SJSA1 (cell line): ENCODE data around the gene CLIP4. TPM values are rescaled to one million over a fixed set of nuclear protein-coding genes. Genes with fewer than 3 reads are reported as not detected.

Experiments
- DNase-seq, 2 experiments: peaks; one replicate each; pipeline ENCODE4 v3.0.0-alpha.2; 2015 to 2020; ENCODE audit warnings: low spot score in 2 of 2, low read depth in 1 of 2
- H3K27ac ChIP-seq: fragments of 250-450 bp; sonication (Bioruptor Pico); 2 replicates; pipeline ENCODE4 v1.5.1; 2020; ENCODE audit warnings: mild to moderate bottlenecking, moderate library complexity
- H3K27me3 ChIP-seq: fragments of 250-450 bp; sonication (Bioruptor Pico); replicated peaks from 2 replicates; pipeline ENCODE4 v1.5.1; 2020; ENCODE audit warnings: mild to moderate bottlenecking, moderate library complexity
- H3K36me3 ChIP-seq: fragments of 250-450 bp; sonication (Bioruptor Pico); 2 replicates; pipeline ENCODE4 v1.5.1; 2020; ENCODE audit warnings: mild to moderate bottlenecking
- H3K4me1 ChIP-seq: fragments of 250-450 bp; sonication (Bioruptor Pico); replicated peaks from 2 replicates; pipeline ENCODE4 v1.6.1; 2021; ENCODE audit warnings: mild to moderate bottlenecking
- H3K4me3 ChIP-seq: fragments of 250-450 bp; sonication (Bioruptor Pico); 2 replicates; pipeline ENCODE4 v1.5.1; 2020; ENCODE audit warnings: mild to moderate bottlenecking
- H3K9me3 ChIP-seq: fragments of 250-450 bp; sonication (Bioruptor Pico); replicated peaks from 2 replicates; pipeline ENCODE4 v1.5.1; 2020; ENCODE audit warnings: mild to moderate bottlenecking
- total RNA-seq: library from RNA; depleted of rRNA; stranded (reverse); fragments of >200 nt; shearing (Covaris generic); gene quantifications from 2 replicates; pipeline ENCODE4 v1.2.3, GENCODE V29; 2014

CLIP4 gene
- total RNA-seq, 1 experiment from 2014 or later, result 34.2 TPM

- H3K9me3 ChIP-seq, result no peaks in the 10 kb centered on the region
- no peaks in the 10 kb centered on the region for H3K27me3 ChIP-seq
- no peak overlapping the region for H3K27ac ChIP-seq
- H3K36me3 ChIP-seq, result no peaks in the 10 kb centered on the region
- DNase-seq, result no peak
- peaks cover 38% of the 10 kb centered on the region for H3K4me1 ChIP-seq
- no peak overlapping the region for H3K4me3 ChIP-seq
These were observed 6.0 kb upstream of the CLIP4 start for GRCh38 chr2:29109246-29109645.

GRCh38 chr2:29110916-29111535 lies 4.2 kb upstream of the CLIP4 start:
- Histone ChIP-seq H3K9me3 (no peaks in the 10 kb centered on the region), H3K36me3 (no peaks in the 10 kb centered on the region), H3K27ac (no peak overlapping the region), H3K4me3 (no peak overlapping the region), H3K27me3 (no peaks in the 10 kb centered on the region), H3K4me1 (peaks cover 48% of the 10 kb centered on the region)
- no peak for DNase-seq

DNA sequence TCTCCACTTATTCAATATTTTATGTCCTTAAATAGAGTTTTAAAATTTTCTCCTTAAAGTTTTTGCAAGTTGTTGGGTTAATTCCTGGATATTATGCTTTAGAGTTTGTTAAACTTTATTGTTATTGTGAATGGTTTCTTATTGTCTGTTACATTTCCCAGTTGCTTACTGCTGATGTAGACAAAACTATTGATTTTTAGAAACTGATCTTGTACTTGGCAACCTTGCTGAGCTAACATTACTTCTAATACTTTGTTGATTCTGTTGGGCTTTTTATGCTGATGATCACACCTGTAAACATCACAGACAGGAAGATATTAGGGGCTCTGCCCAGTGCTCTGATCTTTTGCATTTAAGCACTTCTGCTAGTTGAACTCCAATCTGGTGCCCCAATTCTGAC lies 2.8 kb upstream of the CLIP4 start:
- Histone ChIP-seq H3K9me3 (no peaks in the 10 kb centered on the region), H3K4me3 (no peak overlapping the region), H3K27me3 (no peaks in the 10 kb centered on the region), H3K4me1 (peaks cover 48% of the 10 kb centered on the region), H3K27ac (no peak overlapping the region), H3K36me3 (no peaks in the 10 kb centered on the region)
- DNase-seq, result no peak

DNA sequence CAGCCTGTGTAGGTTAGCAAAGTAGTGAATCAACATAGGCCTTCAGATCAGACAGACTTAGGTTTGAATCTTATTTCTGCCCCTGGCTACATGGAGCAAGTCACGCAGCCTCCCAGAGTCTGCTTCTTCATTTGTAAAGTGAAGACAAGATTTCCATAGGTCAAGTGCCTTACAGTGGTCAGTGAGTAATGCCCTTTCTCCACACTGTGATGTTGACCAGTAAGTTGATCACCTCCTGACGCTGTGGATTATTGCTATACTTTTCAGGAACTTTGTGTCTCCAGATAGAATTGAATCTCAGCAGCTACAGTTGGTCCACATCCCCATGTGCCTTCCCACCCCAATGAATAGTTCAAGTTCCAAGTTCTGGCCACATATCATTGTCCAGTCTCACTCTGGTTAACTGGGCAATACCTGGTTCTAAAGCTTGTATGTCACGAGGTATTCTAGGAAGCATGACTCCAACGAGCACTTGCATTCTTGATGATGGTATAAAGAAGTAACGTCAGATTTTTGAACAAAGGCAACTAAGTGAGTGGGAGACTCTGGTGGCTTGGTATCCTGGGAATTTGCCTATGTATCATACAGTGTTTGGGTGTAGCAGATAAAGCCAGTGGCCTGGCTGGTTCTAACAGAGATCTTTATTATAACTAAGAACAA lies 2.1 kb upstream of the CLIP4 start:
- peak in 1 of 2 experiments; percentile 30 for DNase-seq
- peak overlapping the region; percentile 64 for H3K27ac ChIP-seq

DNA sequence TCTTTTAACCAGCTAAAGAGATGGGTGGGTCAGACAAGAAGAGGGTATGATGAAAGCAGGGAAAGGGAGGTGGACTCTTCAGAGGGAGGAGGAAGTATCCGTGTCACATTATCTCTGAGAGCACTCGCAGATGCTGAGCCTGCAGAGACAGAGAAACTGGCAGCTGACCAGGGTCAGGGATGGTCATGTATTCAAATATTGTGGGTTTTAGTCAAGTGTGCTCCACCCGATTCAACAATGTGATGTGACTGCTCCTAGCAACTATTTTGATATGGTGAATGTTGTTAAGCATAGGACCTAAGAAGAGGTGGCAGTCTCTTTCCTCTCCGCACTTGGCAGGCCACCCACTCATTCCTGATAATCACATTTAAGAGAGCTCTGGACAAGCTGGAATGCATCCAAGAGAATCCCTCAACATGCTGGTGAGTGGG lies 1.3 kb upstream of the CLIP4 start:
- Histone ChIP-seq H3K36me3 (no peaks in the 10 kb centered on the region), H3K27me3 (no peaks in the 10 kb centered on the region), H3K9me3 (no peaks in the 10 kb centered on the region), H3K4me1 (peaks cover 50% of the 10 kb centered on the region), H3K27ac (peak overlapping the region; percentile 92), H3K4me3 (no peak overlapping the region)
- DNase-seq, result peak; percentile 67 to 73

More for the DNA sequence above, 2.1 kb upstream of the CLIP4 start:
- no peaks in the 10 kb centered on the region for H3K9me3 ChIP-seq
- no peak overlapping the region for H3K4me3 ChIP-seq
- H3K4me1 ChIP-seq, result peaks cover 48% of the 10 kb centered on the region
- H3K36me3 ChIP-seq, result no peaks in the 10 kb centered on the region
- no peaks in the 10 kb centered on the region for H3K27me3 ChIP-seq

GRCh38 chr2:29114586-29114945 lies 649 bp upstream of the CLIP4 start:
- no peaks in the 10 kb centered on the region for H3K9me3 ChIP-seq
- DNase-seq, result peak in 1 of 2 experiments; percentile 32
- peak overlapping the region; percentile 64 for H3K4me3 ChIP-seq
- H3K27me3 ChIP-seq, result no peaks in the 10 kb centered on the region
- H3K27ac ChIP-seq, result peak overlapping the region; percentile 92
- peaks cover 57% of the 10 kb centered on the region for H3K4me1 ChIP-seq
- no peaks in the 10 kb centered on the region for H3K36me3 ChIP-seq

- Histone ChIP-seq H3K9me3 (no peaks in the 10 kb centered on the region), H3K4me1 (peaks cover 57% of the 10 kb centered on the region), H3K4me3 (peak overlapping the region; percentile 64), H3K27me3 (no peaks in the 10 kb centered on the region), H3K36me3 (no peaks in the 10 kb centered on the region), H3K27ac (peak overlapping the region; percentile 92)
- peak; percentile 70 to 79 for DNase-seq
These were observed 874 bp downstream of the CLIP4 start for GRCh38 chr2:29115797-29116781.

GRCh38 chr2:29117636-29118303 lies 2.6 kb downstream of the CLIP4 start:
- DNase-seq, result peak in 1 of 2 experiments; percentile 77
- H3K27ac ChIP-seq, result peak overlapping the region; percentile 92

DNA sequence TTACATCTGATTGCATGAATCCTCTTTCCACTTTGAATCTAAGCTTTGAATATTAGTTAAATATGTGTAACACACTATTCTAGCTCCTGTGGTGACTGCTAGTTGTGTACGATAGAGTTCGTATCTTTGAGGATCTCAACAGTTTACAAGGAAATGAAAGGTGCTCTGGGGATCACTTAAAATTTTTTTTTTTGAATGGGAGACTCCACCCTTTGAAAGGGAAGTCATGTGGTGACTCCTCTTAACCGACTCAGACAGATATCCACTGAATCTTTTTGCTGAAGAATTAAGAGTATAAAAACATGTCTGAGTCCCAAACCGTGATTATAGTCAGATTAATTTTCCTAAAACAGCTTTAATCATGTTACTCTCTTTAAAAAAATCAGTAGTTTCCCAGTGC lies 4.0 kb downstream of the CLIP4 start:
- no peaks in the 10 kb centered on the region for H3K27me3 ChIP-seq
- H3K4me3 ChIP-seq, result no peak overlapping the region
- peaks cover 53% of the 10 kb centered on the region for H3K4me1 ChIP-seq
- H3K27ac ChIP-seq, result peak overlapping the region; percentile 92
- peaks cover 15% of the 10 kb centered on the region for H3K36me3 ChIP-seq
- DNase-seq, result no peak
- H3K9me3 ChIP-seq, result no peaks in the 10 kb centered on the region

More at GRCh38 chr2:29117636-29118303, 2.6 kb downstream of the CLIP4 start:
- Histone ChIP-seq H3K4me1 (peaks cover 56% of the 10 kb centered on the region), H3K4me3 (no peak overlapping the region), H3K36me3 (peaks cover 10% of the 10 kb centered on the region), H3K27me3 (no peaks in the 10 kb centered on the region), H3K9me3 (no peaks in the 10 kb centered on the region)

GRCh38 chr2:29120846-29121245 lies 5.6 kb downstream of the CLIP4 start:
- H3K9me3 ChIP-seq, result no peaks in the 10 kb centered on the region; the same call in 1 of the 2 replicates

DNA sequence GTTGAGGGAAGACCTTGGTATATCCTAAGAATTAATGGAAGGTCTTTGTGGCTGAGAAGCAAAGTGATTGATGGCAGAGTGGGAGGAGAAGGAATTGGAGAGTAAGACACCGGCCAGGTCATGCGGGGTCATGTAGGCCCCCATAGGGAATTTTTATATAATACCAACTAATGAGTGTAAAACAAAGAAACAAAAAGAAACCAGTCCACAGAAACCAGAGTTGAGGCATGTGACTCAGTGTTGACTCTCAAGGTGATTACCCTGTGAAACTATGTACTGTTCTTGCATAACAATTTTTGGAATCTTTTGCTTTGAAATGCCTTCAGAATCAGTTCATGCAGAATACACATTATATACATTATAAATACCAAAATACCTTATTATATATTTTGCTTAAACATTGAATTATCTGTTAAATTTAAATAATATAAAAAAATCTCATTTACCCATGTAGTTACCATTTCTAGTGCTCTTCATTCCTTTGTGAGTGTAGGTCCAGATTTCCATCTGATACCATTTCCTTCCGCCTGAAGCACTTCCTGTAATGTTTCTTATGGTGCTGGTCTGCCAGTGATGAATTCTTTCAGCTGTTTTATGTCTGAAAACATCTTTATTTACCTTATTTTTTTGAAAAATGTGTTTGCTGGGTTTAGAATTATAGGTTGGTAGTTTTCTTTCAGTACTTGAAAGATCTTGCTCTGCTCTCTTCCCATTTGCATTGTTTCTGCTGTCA lies 8.6 kb downstream of the CLIP4 start:
- peak; percentile 57 to 69 for DNase-seq
- Histone ChIP-seq H3K4me3 (no peak overlapping the region), H3K4me1 (peaks cover 39% of the 10 kb centered on the region), H3K27me3 (no peaks in the 10 kb centered on the region), H3K27ac (peak overlapping the region; percentile 57), H3K36me3 (peaks cover 31% of the 10 kb centered on the region), H3K9me3 (no peaks in the 10 kb centered on the region; the same call in 1 of the 2 replicates)

More at GRCh38 chr2:29120846-29121245, 5.6 kb downstream of the CLIP4 start:
- Histone ChIP-seq H3K4me1 (peaks cover 42% of the 10 kb centered on the region), H3K4me3 (no peak overlapping the region), H3K36me3 (peaks cover 29% of the 10 kb centered on the region), H3K27ac (no peak overlapping the region), H3K27me3 (no peaks in the 10 kb centered on the region)
- no peak for DNase-seq

DNA sequence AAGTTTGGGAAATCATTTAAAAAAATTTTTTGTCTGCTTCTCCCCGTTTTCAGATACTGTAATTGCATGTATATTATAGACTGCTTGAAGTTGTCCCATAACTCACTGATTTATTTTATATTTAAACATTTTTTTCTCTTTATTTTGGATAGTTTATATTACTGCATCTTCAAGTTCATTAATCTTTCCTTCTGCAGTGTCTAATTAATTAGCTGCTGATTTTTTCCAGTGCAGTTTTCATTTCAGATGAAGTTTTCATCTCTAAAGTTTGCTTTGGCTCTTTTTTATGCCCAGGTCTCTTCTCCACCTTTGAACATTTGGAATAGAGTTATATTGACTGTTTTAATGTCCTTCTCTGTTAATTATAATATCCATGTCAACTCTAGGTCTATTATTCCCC lies 9.3 kb downstream of the CLIP4 start:
- peak overlapping the region; percentile 57 for H3K27ac ChIP-seq
- H3K4me1 ChIP-seq, result peaks cover 39% of the 10 kb centered on the region
- H3K4me3 ChIP-seq, result no peak overlapping the region
- H3K36me3 ChIP-seq, result peaks cover 31% of the 10 kb centered on the region
- no peak for DNase-seq
- no peaks in the 10 kb centered on the region for H3K27me3 ChIP-seq
- H3K9me3 ChIP-seq, result no peaks in the 10 kb centered on the region; the same call in 1 of the 2 replicates
